GM12875 (cell line): ENCODE results near the gene BIRC7.
"Not testable (repeated sequence)": the region's sequence is repeated elsewhere in the genome, so short reads cannot be mapped to it uniquely, and the experiment has no call there.

Source experiments
- H3K4me3 ChIP-seq: one replicate; pipeline ENCODE4 v1.5.1; 2011; ENCODE audit warnings: low read depth, low read length, control low read depth
- CTCF ChIP-seq: IDR thresholded peaks from 2 replicates; pipeline ENCODE4 v1.5.1; 2011; ENCODE audit warnings: low read depth, mild to moderate bottlenecking, control low read depth, inconsistent platforms, low read length, moderate library complexity, borderline replicate concordance; ENCODE audit not compliant: insufficient read depth

BIRC7 gene

GRCh38 chr20:63247671-63248228, 12.0 kb downstream of the BIRC7 start:
- H3K4me3 ChIP-seq = no peak overlapping the region
- TF ChIP-seq CTCF = no peak

- TF ChIP-seq CTCF = no peak
- no peak overlapping the region for H3K4me3 ChIP-seq
Measured at GRCh38 chr20:63248835-63249591, 13.3 kb downstream of the BIRC7 start.

DNA sequence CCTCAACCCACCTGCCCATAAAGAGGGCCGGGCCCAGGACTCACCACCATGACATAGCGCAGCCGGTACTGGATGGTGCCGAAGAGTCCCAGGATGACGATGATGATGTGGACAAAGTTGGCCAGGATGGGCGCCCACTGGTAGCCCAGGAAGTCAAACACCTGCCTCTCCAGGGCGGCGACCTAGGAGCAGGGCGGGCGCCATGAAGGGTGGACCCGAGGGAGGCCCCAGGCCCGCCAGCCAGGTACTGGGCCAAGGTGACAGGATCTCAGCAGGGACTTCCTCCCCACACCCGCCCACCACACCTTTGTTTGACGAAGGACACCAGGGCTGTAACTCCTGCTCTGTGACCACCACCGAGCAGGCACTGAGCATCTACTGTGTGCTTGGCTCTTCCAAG, 14.2 kb downstream of the BIRC7 start:
- no peak for TF ChIP-seq CTCF
- H3K4me3 ChIP-seq = no peak overlapping the region

DNA sequence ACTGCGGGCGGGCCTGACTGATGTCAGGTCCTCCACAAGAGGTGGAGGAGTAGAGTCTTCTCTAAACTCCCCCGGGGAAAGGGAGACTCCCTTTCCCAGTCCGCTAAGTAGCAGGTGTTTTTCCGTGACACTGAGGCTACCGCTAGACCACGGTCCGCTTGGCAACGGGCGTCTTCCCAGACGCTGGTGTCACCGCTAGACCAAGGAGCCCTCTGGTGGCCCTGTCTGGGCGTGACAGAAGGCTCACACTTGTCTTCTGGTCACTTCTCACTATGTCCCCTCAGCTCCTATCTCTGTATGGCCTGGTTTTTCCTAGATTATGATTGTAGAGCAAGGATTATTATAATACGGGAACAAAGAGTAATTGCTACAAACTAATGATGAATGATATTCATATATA, 15.6 kb downstream of the BIRC7 start:
- 0 out of 2 replicates have a peak, but pooled peaks have one; percentile 21 for TF ChIP-seq CTCF
- not testable (repeated sequence) for H3K4me3 ChIP-seq

GRCh38 chr20:63252284-63252711, 16.6 kb downstream of the BIRC7 start:
- H3K4me3 ChIP-seq = no peak overlapping the region
- TF ChIP-seq CTCF = no peak

GRCh38 chr20:63253065-63253437, 17.3 kb downstream of the BIRC7 start:
- no peak overlapping the region for H3K4me3 ChIP-seq
- no peak for TF ChIP-seq CTCF

GRCh38 chr20:63253438-63254231, 17.9 kb downstream of the BIRC7 start:
- TF ChIP-seq CTCF = no peak
- H3K4me3 ChIP-seq = no peak overlapping the region
